ENCODE data around the gene FAAP24. TPM values are rescaled to one million over a fixed set of nuclear protein-coding genes. Genes with fewer than 3 reads are reported as not detected.
"Not testable (repeated sequence)": the region's sequence is repeated elsewhere in the genome, so short reads cannot be mapped to it uniquely, and the experiment has no call there.

The FAAP24 gene
- total and polyA plus RNA-seq, 4 donors, result 1.0 to 1.8 (median 1.6) TPM; not detected in 1

DNA sequence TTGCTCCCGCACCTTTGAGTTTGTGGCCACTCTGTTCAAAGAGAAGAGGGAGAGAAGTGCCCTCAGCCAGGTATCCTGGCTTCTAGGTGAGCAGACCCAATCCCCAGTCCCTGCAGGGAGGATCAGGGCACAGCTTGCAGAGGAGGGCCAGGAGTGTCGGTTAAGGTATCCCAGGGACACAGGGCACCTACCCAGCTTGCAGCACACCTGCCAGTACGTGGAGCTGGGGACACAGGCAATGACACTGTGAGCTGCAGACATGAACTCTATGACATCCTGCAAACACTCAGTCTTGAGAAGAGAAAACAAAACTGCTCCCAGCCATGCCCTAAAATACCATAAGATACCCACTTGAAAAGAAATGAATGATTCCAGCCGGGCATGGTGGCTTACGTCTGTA, 54.6 kb downstream of the FAAP24 start:
- DNase-seq; H3K36me3 ChIP-seq (ENCODE audit: control insufficient read depth in 1 of 2, insufficient read depth in 2 of 2, low read length in 1 of 2); H3K4me1 ChIP-seq (ENCODE audit: control insufficient read depth in 1 of 2, insufficient read depth in 2 of 2, low read length in 2 of 2); H3K4me3 ChIP-seq (ENCODE audit: low read length in 2 of 2); intact Hi-C loops (cut with DNase I); H3K27me3 ChIP-seq (ENCODE audit: control insufficient read depth in 1 of 2, insufficient read depth in 2 of 2, low read length in 1 of 2); ATAC-seq (ENCODE audit: low FRiP score); H3K27ac ChIP-seq (ENCODE audit: low read depth in 1 of 2, low read length in 2 of 2); H3K9me3 ChIP-seq (ENCODE audit: control insufficient read depth, low read length): not testable (repeated sequence)
- WGBS, 2 donors, result 95 to 96% methylated on average over 5 of the region's 5 CpGs

Other genes with a start within 250 kb of the FAAP24 start
- 1 to 10 TPM in 1 of 2 donors, under 1 TPM in 1; 0.26 to 1.2 TPM for gene SLC7A9, start 102.5 kb upstream of the FAAP24 start, total RNA-seq
- 1 to 10 TPM in 1 of 2 donors, under 1 TPM in 1; 0.95 to 8.9 TPM for gene SLC7A9, start 102.5 kb upstream of the FAAP24 start, polyA plus RNA-seq
- gene CEP89, start 284 bp upstream of the FAAP24 start, total RNA-seq, result 10 to 100 TPM; 13.7 to 22.6 TPM
- 10 to 100 TPM in 1 of 2 donors, 1 to 10 TPM in 1; 4.4 to 18.3 TPM for gene CEP89, start 284 bp upstream of the FAAP24 start, polyA plus RNA-seq
- 1 to 10 TPM; 1.1 to 1.9 TPM for gene RHPN2, start 92.6 kb downstream of the FAAP24 start, total RNA-seq
- 1 to 10 TPM in 1 of 2 donors, under 1 TPM in 1; 0.33 to 5.0 TPM for gene RHPN2, start 92.6 kb downstream of the FAAP24 start, polyA plus RNA-seq
- gene GPATCH1, start 108.9 kb downstream of the FAAP24 start, total RNA-seq, result 1 to 10 TPM; 7.9 to 8.9 TPM
- gene GPATCH1, start 108.9 kb downstream of the FAAP24 start, polyA plus RNA-seq, result 10 to 100 TPM in 1 of 2 donors, 1 to 10 TPM in 1; 3.8 to 10.6 TPM
- not detected for gene WDR88, start 159.9 kb downstream of the FAAP24 start, total RNA-seq
- gene WDR88, start 159.9 kb downstream of the FAAP24 start, polyA plus RNA-seq, result not detected
- gene LRP3, start 222.1 kb downstream of the FAAP24 start, total RNA-seq, result 10 to 100 TPM; 21.6 to 27.2 TPM
- 10 to 100 TPM in 1 of 2 donors, 1 to 10 TPM in 1; 3.9 to 20.9 TPM for gene LRP3, start 222.1 kb downstream of the FAAP24 start, polyA plus RNA-seq

Measured in aorta (tissue), 5 donors.